Breast epithelium (tissue), 3 donors: ENCODE results near the gene ATP1A1.

Experiments used
- CTCF ChIP-seq, 3 donors: fragments of 450-650 bp; IDR thresholded peaks; one replicate each; pipeline ENCODE4 v1.5.1; 2016 to 2017; ENCODE audit warnings: antibody characterized with exemption in 3 of 3, mild to moderate bottlenecking in 3 of 3, moderate library complexity in 3 of 3
- POLR2A ChIP-seq: fragments of 450-650 bp; IDR thresholded peaks from one replicate; pipeline ENCODE4 v1.6.1; 2016; ENCODE audit warnings: antibody characterized with exemption, mild to moderate bottlenecking, moderate library complexity

GRCh38 chr1:116379674-116380498 lies 6.8 kb downstream of the ATP1A1 start:
- TF ChIP-seq CTCF (IDR thresholded peaks at IDR 0.05) (no peak), POLR2A (no peak)
